Fibroblast of lung (primary cell): ENCODE data around the gene ESPNL. TPM values are rescaled to one million over a fixed set of nuclear protein-coding genes. Genes with fewer than 3 reads are reported as not detected.

Source experiments
- DNase-seq, 2 donors: peaks; one replicate each; pipeline versions ENCODE4 v3.0.0 to v3.0.0-alpha.2; 2010; ENCODE audit warnings: low read depth in 2 of 2
- H2AFZ ChIP-seq: 2 replicates; pipeline ENCODE4 v1.5.1; 2012; ENCODE audit warnings: low read length, control low read depth, inconsistent platforms
- H3K27ac ChIP-seq: 2 replicates; pipeline ENCODE4 v1.5.1; 2011; ENCODE audit warnings: low read length, control low read depth; ENCODE audit not compliant: insufficient read depth
- H3K27me3 ChIP-seq: 2 replicates; pipeline ENCODE4 v1.5.1; 2011; ENCODE audit warnings: mild to moderate bottlenecking, low read length; ENCODE audit not compliant: control insufficient read depth, insufficient read depth
- H3K36me3 ChIP-seq: 2 replicates; pipeline ENCODE4 v1.5.1; 2011; ENCODE audit warnings: low read length; ENCODE audit not compliant: control insufficient read depth, insufficient read depth
- H3K4me1 ChIP-seq: 2 replicates; pipeline ENCODE4 v1.5.1; 2011; ENCODE audit warnings: low read length; ENCODE audit not compliant: control insufficient read depth, insufficient read depth; ENCODE audit errors: extremely low read depth
- H3K4me2 ChIP-seq: 2 replicates; pipeline ENCODE4 v1.5.1; 2011; ENCODE audit warnings: low read length, control low read depth; ENCODE audit not compliant: insufficient read depth; ENCODE audit errors: extremely low read depth
- H3K4me3 ChIP-seq, 4 experiments: fragments of 200-600 bp in 1 of 4; sonication (generic) in 1 of 4; replicated peaks in 1 of 4; 2 replicates each; pipeline ENCODE4 v1.5.1; 2011 to 2016; ENCODE audit warnings: low read length in 4 of 4, low read depth in 3 of 4, mild to moderate bottlenecking in 3 of 4, control low read depth in 2 of 4, inconsistent platforms in 1 of 4, mixed read lengths in 1 of 4; ENCODE audit not compliant: insufficient read depth in 1 of 4; ENCODE audit errors: control extremely low read depth in 1 of 4
- H3K79me2 ChIP-seq: 2 replicates; pipeline ENCODE4 v1.5.1; 2012; ENCODE audit warnings: mild to moderate bottlenecking, low read length, inconsistent platforms; ENCODE audit not compliant: control insufficient read depth, insufficient read depth
- H3K9ac ChIP-seq: 2 replicates; pipeline ENCODE4 v1.5.1; 2011; ENCODE audit warnings: mild to moderate bottlenecking, low read length, control low read depth; ENCODE audit not compliant: insufficient read depth
- H3K9me3 ChIP-seq: 2 replicates; pipeline ENCODE4 v1.5.1; 2012; ENCODE audit warnings: low read depth, low read length; ENCODE audit not compliant: control insufficient read depth, insufficient read depth
- H4K20me1 ChIP-seq: 2 replicates; pipeline ENCODE4 v1.5.1; 2011; ENCODE audit warnings: low read length; ENCODE audit not compliant: control insufficient read depth, insufficient read depth; ENCODE audit errors: extremely low read depth
- CTCF ChIP-seq, 2 donors: IDR thresholded peaks in 1 of 2; conservative IDR thresholded peaks in 1 of 2; 1 replicate in 1 of 2; 2 replicates in 1 of 2; pipeline ENCODE4 v1.5.1; 2011 to 2012; ENCODE audit warnings: low read length in 2 of 2, control low read depth in 1 of 2, inconsistent platforms in 1 of 2, low read depth in 1 of 2, mild to moderate bottlenecking in 1 of 2
- EZH2 ChIP-seq: IDR thresholded peaks from 2 replicates; pipeline ENCODE4 v1.5.1; 2012; ENCODE audit warnings: low read length, control low read depth, mild to moderate bottlenecking; ENCODE audit errors: missing control alignments
- polyA plus RNA-seq, 2 donors: library from polyadenylated mRNA; depleted of rRNA in 1 of 2; stranded (reverse) in 1 of 2; unstranded in 1 of 2; fragments of >200 nt; gene quantifications; 2 replicates each; pipeline ENCODE4 v1.2.1, GENCODE V29; 2011 to 2012; ENCODE audit warnings: missing spikeins in 1 of 2
- total RNA-seq: library from RNA; depleted of rRNA; stranded (reverse); fragments of >200 nt; gene quantifications from 2 replicates; pipeline ENCODE4 v1.2.1, GENCODE V29; 2014

The ESPNL gene
- total and polyA plus RNA-seq, 2 donors (not counting 1 experiment from before 2014, with no cell fraction given) = 0.79 to 2.8 TPM

- Histone ChIP-seq H3K9ac (no peak overlapping the region), H3K79me2 (no peaks in the 10 kb centered on the region), H3K4me1 (peaks cover 3% of the 10 kb centered on the region), H3K36me3 (no peaks in the 10 kb centered on the region), H3K4me3 (no peak overlapping the region), H2AFZ (no peak overlapping the region), H4K20me1 (no peaks in the 10 kb centered on the region), H3K27me3 (no peaks in the 10 kb centered on the region), H3K9me3 (no peaks in the 10 kb centered on the region), H3K4me2 (no peak overlapping the region), H3K27ac (no peak overlapping the region)
- TF ChIP-seq CTCF (conservative IDR thresholded peaks at IDR 0.05 in 1 of 2, IDR thresholded peaks at IDR 0.05 in 1 of 2; ENCODE audit: low read depth in 1 of 2, low read length in 2 of 2) (no peak), EZH2 (no peak)
- no peak for DNase-seq
Observed at GRCh38 chr2:238132463-238133450, 32.6 kb downstream of the ESPNL start.

GRCh38 chr2:238133499-238134392 lies 33.6 kb downstream of the ESPNL start:
- Histone ChIP-seq H3K9me3 (no peaks in the 10 kb centered on the region), H3K4me3 (no peak overlapping the region), H2AFZ (no peak overlapping the region), H3K36me3 (no peaks in the 10 kb centered on the region), H3K79me2 (no peaks in the 10 kb centered on the region), H3K9ac (no peak overlapping the region), H3K4me1 (peaks cover 8% of the 10 kb centered on the region), H3K27ac (no peak overlapping the region), H4K20me1 (no peaks in the 10 kb centered on the region), H3K27me3 (no peaks in the 10 kb centered on the region), H3K4me2 (no peak overlapping the region)
- TF ChIP-seq EZH2 (no peak), CTCF (conservative IDR thresholded peaks at IDR 0.05 in 1 of 2, IDR thresholded peaks at IDR 0.05 in 1 of 2; ENCODE audit: low read depth in 1 of 2, low read length in 2 of 2) (no peak)
- DNase-seq = no peak

GRCh38 chr2:238134393-238134785 lies 34.2 kb downstream of the ESPNL start:
- H3K9ac ChIP-seq = no peak overlapping the region
- H3K4me2 ChIP-seq = no peak overlapping the region
- H2AFZ ChIP-seq = no peak overlapping the region
- no peaks in the 10 kb centered on the region for H3K27me3 ChIP-seq
- DNase-seq = no peak
- no peaks in the 10 kb centered on the region for H3K79me2 ChIP-seq
- no peak for TF ChIP-seq CTCF (conservative IDR thresholded peaks at IDR 0.05 in 1 of 2, IDR thresholded peaks at IDR 0.05 in 1 of 2; ENCODE audit: low read depth in 1 of 2, low read length in 2 of 2)
- no peak for TF ChIP-seq EZH2
- no peaks in the 10 kb centered on the region for H3K36me3 ChIP-seq
- H3K4me1 ChIP-seq = peaks cover 8% of the 10 kb centered on the region
- no peak overlapping the region for H3K4me3 ChIP-seq
- no peak overlapping the region for H3K27ac ChIP-seq
- H4K20me1 ChIP-seq = no peaks in the 10 kb centered on the region
- H3K9me3 ChIP-seq = no peaks in the 10 kb centered on the region
